ENCODE data around the gene RAB5IF.

GRCh38 chr20:36578356-36579041 lies 27.1 kb upstream of the RAB5IF start:
- TF ChIP-seq CTCF (IDR thresholded peaks at IDR 0.05): no peak
- no peak for TF ChIP-seq EP300 (IDR thresholded peaks at IDR 0.05)
